GM18508 (cell line): ENCODE results near the gene SLAMF1.
"Not testable (repeated sequence)": the region's sequence is repeated elsewhere in the genome, so short reads cannot be mapped to it uniquely, and the experiment has no call there.

Experiments used
- ATAC-seq: cut with Tn5 transposase; IDR thresholded peaks from one replicate; pipeline ENCODE4 v1.9.1; 2021; ENCODE audit warnings: moderate number of reproducible peaks; ENCODE audit not compliant: insufficient read depth, unreplicated experiment

The SLAMF1 gene

DNA sequence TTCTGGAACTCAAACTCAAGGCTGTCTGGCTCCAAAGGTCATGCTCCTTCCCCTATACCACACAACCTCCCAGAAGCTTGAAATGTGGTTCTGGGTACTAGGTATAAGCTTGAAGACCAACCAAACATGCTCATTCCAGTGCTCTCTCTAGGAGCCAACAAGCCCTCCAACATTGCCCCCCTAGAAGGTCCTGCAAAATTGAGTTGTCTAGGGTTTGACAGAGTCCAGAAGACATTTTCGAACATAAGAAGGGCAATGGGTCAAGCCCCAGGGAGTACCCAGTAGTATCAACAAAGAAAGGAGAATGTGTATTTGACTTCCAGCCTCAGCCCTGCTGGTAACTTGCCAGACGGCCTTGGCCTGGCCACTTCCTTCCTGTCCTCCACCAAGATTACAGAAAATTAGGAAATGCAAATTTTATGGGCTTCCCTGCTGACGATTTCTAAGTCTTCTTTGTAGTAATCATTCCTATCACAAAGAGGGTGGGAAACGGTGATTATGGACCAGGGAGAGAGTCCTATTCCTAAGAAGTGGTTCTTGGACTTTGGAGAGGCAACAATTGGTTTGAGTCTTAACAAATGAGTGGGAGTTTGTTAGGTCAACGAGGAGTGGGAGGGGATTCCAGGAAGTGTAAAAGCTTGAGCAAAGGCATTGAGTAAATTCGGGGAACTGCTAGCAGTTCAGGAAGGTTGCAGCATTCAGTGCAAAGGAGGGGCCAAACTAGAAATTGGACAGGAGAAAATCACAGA is 18.7 kb upstream of the SLAMF1 start:
- no peak for ATAC-seq

DNA sequence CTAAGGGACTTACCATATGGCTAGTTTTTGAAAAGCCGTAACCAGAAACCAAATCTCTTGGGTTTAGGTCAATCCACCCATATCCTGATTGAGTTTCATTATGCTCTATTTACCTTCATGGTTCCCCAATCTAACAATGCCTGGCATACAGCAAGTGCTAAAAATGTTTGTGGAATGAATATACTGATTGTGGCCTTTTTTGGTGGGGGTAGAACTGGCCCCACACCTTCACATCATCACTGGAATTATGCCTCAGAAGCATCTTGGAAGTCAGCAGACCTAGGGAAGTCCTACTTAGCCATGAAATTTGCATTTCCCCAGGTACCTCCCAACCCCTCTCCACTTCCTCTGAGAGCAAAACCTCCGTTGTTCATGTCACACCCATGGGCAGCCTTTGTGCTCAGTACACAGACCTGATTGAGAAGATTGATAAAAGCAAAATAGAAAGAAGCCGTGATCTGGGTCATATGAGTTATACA is 17.8 kb upstream of the SLAMF1 start:
- ATAC-seq, result peak; percentile 38

DNA sequence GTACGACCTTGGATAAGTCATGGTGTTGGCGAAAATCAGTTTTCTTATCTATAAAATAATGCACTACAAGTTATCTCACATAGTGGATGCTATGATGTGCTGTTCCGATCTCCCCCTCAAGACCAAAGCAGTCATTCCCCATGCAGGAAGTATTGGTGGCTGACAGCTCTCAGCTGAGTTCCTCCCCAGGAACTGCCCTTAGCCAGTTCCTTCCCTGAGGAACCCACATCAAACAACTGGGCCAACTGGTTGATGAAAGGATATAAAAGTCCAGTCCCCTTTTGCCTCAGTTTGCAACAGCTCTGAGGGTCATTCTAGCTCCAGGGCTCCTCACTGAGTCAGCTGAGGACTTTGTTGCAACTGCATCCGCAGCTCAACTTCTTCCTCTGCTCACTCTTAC is 16.1 kb upstream of the SLAMF1 start:
- ATAC-seq, result no peak

DNA sequence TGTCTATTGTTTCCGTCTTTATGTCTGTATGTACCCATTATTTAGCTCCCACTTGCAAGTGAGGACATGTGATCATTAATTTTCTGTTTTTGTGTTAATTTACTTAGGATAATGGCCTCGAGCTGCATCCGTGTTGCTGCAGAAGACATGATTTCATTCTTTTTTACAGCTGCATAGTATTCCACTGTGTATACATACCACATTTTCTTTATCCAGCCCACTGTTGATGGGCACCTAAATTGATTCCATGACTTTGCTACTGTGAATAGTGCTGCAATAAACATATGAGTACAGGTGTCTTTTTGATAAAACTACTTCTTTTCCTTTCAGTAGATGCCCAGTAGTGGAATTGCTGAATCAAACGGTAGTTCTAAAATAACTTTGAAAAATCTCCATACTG is 12.7 kb upstream of the SLAMF1 start:
- no peak for ATAC-seq

DNA sequence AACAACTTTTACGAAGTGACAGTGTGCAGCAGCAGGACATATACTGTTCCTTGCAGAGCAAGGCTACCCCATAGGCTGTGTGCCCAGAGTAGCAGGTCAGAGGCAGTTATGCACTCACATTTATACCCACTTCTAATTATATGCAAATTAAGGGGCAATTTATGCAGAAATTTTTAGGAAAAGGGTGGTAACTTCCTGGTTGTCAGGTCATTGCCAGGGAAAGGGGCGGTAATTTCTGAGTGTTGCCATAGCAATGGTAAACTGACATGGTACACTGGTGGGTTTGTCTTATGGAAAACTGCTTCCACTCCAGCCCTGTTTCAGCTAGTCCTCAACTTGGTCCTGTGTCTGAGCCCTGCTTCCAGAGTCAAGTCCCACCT is 12.0 kb upstream of the SLAMF1 start:
- ATAC-seq, result no peak

DNA sequence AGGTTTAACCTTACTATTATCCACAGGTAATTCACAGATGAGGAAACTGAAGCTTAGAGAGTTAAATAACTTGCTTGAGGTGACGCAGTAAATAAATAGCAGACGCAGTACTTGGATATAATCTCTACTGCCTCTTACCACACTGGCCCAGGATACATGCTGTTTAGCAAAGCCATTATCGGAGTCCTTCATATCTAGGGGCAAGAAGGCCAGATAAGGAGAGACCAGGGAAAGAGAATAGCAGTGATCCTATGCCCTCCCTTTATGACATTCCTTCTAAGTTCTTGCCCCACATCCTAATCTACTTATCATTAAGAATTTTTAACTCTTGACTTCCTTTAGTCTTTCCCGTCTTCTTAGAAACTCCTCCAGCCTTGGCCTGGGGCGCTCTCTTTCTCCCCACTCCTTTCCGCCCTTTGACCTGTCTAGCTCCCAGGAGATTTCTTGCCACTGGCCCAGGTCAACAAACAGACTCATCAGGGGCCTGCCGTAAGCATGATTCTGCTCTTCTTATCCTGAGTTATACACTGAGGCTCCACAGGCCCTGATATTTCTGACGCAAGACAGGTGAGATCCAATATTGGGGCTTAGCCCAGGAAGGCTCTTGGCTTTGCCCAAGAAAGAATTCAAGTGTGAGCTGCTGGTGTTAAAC is 11.4 kb upstream of the SLAMF1 start:
- ATAC-seq, result no peak

DNA sequence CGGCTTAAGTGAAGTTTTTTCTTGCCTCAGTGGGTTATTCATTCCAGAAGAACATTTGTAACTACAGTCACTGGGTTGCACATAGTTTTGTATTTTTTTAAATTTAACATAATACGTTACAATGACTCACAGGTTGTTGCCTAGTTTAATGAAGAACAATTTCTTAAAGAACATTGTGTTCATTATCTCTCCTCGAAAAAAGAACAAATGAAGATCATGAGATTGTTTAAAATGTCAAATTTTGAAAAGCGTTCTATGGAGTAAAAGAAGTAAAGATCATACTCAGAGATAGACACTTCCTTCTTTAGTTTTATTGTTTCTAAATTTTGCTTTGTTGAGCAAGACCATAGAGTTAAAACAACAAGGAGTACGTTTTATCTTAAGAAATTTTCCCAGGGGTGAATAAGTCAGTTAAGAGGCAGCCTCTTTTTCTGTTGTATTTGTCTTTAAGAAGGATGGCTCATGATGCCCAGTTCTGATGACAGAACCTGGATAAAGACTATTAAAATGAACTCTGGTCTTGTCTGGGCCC is 10.5 kb upstream of the SLAMF1 start:
- no peak for ATAC-seq

DNA sequence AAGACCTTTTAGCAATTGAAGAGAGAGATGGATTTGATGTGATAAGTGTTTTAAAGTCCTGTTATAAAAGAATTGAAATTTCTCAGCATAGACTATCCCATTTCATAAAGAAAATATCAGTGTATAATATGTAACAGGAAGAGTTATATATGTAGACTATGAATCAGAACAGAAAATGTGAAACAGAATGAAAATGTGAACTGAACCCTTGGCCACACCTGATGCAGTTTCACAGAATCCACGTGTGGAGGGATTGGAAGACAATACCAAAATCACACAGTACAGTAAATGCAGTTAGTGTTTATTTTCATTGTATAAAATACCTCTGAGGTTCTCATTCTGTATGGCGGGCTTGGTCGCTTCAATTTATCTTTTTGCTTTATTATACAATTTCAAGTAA is 9.9 kb upstream of the SLAMF1 start:
- no peak for ATAC-seq

DNA sequence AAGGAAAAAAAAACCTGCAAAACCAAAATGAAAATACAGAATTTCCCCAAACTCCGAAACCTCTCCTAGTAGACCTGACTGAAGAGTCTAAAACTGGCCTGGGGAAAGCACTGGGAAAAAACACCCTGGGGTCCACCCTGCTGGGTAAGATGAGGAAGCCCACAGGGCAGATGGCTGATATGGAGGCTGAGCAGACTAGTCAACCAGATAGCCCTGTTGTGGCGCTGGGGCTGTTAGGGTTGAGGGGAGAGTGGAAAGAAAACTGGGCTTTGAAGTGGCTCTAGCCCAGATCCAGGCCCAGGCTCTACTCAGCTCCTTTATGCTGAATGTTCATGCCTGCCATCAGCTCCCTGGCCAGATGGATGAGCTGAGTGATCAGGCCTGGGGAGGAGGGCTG is 6.8 kb upstream of the SLAMF1 start:
- no peak for ATAC-seq

DNA sequence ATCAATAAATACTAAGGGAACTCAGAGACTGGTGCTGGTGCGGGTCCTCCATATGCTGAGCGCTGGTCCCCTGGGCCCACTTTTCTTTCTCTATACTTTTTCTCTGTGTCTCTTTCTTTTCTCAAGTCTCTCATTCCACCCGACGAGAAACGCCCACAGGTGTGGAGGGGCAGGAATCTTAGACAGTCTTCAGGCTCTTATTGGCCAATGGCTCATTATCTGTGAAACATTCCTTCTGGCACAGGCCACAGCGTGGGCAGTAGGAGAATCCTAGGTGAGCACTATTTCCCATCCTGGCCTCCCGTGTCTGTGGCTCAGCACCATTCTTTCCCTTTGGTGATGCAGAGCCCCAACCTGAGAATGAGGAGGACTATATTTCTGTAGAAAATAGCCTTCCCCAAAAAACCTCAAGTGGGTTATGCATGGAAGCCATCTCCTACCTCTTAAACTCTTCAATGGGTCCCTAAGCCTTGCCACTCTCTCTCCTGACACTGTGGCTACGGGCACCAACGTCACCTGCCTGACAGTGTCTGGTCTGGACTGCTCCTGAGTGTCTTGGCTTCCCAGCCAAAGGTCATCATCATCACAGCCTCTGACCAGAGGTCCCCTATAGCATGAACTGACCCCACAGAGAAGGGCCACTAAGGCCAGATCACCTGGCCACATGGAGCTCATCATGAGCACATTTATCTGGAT is 6.2 kb upstream of the SLAMF1 start:
- no peak for ATAC-seq

DNA sequence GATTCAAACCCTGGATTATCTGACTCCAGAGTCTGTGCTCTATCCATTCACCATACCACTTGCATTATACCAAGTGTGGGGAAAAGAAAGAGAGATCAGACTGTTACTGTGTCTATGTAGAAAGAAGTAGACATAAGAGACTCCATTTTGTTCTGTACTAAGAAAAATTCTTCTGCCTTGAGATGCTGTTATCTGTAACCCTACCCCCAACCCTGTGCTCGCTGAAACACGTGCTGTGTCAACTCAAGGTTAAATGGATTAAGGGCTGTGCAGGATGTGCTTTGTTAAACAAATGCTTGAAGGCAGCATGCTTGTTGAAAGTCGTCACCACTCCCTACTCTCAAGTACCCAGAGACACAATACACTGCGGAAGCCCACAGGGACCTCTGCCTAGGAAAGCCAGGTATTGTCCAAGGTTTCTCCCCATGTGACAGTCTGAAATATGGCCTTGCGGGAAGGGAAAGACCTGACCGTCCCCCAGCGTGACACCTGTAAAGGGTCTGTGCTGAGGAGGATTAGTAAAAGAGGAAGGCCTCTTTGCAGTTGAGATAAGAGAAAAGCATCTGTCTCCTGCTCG is 5.3 kb upstream of the SLAMF1 start:
- not testable (repeated sequence) for ATAC-seq

DNA sequence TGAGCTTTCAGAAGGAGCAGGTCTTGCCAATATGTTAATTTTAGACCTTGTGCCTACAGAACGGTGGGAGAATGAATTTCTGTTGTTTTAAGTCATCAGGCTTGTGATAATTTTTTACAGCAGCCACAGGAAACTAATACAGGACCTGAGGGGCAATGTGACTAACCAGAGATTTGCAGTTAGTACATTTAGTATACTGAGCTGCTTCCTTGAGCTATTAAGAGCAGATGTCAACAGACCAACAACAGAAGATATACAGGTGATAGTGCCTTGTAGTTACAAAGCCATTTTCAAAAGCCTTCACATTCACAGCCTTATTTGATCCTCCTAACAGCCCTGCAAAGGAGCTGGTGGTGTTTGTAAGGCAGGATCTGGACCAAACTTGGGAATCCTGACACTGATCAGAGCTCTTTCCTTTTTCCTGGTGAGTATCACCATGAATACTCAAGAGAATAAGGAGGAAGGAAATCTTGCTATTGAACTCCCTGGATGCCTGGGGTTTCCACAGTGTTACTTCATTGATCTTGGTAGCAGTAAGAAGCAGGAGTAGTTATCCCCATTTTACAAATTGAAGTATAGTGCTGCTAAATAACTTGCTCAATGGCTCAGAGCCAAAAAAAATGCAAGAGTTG is 4.7 kb upstream of the SLAMF1 start:
- no peak for ATAC-seq

DNA sequence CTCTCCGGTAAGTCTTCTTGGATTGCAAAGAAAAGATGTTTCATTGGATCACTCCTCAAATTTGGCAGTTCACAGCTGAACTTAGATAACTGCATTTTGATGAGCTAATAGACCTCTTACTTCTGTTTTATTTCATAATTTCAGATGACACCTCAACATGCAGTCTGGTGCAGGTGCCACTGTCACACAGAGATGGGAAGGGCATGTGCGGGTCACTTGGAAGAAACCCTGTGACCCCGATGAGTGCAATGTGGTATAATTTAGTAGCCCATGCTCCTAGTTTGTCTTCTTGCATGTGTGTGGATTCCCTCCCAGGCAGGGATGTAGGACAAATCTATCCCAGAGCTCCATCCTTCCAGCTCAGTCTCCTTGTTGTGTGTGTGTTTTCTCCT is 481 bp upstream of the SLAMF1 start:
- no peak for ATAC-seq

DNA sequence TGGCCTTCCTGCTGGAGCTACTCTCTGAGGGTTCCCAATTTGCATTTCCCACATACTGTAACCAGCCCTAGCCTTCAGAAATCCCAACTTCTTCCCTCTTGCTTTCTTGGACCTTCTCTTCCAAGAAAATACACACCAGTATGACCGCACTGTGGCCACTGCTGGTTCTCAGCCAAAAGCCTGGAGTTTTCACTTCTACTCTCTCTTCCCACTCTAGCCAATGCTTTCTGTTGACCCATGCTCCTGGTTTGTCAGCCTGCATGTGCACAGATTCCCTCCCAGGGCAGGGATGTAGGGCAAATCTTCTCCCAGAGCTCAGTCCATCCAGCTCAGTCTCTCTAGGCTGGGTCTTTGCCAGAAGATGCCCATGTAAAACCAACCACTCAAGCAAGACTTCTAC is 664 bp downstream of the SLAMF1 start:
- no peak for ATAC-seq

DNA sequence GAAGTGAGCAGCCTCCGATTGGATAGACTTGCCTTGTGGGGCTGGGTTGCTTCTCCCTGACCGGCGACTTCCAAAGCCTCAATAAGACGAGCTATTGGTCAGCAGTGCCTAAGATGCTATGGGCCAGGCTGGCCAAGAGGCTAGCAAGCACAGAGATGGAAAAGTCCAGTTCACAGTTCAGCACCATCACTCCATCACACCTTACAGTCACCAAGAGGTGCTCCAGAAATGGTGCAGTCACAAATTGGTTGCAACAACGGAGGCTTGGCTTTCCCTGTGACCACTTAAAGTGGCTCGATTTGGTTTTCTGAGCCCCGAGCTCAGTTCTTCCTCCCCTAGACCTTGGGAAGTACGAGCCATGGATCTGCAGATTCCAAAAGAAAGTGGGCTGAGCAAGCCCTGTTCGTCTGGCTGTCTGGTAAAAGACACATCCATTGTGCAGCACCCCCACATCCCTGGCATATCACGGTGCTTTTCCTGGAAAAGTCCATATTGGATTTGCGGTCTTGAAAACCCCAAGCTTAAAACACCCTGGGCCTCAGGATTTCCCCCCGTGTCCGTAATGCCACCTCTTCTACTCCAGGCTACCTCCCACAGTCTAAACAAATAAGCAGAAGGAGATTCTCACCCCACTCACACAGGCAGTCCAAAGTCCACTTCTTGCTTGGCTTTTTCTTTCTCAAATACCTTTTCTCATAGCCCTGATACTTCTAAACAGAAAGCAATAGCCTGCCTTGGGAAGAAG is 1.3 kb downstream of the SLAMF1 start:
- ATAC-seq, result no peak

DNA sequence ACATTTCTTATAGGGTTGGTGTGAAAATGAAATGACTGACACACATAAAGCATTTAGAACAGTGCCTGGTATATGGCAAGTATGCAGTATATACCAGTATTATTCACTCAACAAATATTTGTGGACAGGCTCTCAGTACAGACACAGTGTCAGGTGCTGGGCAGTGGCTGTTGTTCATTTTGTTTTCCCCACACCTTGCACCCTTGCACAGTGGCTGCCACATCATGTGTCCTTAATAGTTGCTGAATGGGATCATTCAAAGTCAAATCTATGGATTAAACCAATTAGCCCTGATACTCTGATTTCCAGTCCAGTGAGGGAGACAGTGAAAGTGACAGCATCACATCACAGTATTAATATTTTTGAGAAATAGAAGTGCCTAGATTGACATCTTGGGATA is 2.4 kb downstream of the SLAMF1 start:
- ATAC-seq, result no peak

DNA sequence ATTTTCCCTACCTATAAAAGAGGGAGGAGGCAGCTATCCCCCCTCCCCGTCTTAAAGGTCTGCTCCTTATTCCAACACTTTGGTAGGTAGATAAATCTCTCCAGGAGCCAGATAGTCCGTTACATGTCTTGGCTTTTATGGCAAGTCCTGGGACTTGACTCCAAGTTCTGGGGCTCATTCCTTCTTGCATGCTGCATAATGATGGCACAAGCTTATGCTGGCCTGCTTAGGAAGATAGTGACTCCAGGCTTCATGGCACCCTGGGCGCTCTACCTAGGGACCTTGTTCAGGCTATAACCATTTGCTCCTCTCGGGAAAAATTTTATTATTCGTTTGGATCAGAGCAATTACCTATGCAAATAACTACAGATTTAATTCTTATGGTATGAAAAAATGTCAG is 3.7 kb downstream of the SLAMF1 start:
- ATAC-seq, result no peak

DNA sequence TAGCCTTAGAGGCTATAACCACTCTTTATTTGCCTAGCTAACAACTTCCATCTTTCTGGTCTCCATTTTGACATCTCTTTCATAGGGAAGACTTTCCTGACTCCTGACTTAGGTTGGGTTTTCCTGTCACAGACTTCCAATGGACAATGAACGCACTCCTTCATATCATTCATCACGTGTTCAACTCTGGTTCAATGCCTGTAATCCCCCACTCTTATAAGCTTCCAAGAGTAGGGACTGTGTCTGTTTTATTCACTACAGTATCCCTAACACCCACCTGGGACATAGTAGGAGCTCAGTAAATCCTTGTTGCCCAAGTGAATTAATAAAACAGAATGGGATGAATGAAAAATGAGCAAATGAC is 4.6 kb downstream of the SLAMF1 start:
- no peak for ATAC-seq

DNA sequence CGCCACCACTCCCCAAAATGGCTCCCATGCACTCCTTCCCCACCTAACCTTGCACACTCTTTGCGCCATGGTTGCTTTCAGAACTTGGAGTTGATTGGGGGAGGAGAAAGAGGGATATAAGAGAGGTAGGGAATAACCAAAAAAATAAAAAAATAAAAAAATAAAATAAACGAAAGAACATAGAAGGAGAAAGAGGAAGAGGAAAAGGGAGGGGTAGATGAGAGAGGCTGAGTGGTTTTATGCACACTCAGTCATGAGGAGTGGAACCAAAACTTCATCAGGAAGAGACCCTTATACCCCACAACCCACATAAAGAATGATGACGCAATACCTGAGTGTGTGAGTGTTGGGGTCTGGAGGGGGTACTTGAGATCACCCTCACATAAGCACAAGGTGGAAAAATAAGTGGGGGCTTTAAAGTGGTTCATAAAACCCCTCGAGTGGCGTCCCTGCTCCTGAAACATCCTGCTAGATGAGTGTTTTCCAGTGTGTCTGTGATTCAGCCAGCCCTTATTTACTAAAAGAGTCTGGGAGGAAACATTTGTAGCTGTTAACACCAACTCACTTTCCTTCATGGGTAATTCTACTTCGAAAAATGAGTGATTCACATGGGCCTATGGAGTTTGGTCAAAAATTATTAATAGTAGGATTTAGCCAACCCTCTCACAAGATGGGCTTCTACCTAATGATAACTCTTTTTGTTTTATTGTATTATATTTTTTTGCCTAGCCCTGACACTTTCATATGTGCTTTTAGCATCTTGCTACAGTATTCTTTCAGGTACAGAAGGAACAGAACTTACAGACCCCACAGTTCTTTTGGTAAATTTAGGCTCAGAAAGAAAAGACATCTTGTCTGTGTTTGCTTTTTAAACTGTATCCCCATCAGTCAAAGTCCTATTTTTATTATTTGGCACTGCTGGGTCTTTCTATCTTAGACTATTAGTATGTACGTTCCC is 5.2 kb downstream of the SLAMF1 start:
- ATAC-seq, result no peak
